HEK293 (cell line): ENCODE measurements around the gene NINL.

Experiments used
- BCL11A ChIP-seq: fragments of 450-650 bp; formaldehyde crosslinking; IDR thresholded peaks from 2 replicates; pipeline ENCODE4 v1.5.1; 2016; ENCODE audit warnings: low read depth, missing biosample characterization, missing genetic modification characterization
- EGR2 ChIP-seq: fragments of 450-650 bp; formaldehyde crosslinking; IDR thresholded peaks from 2 replicates; pipeline ENCODE4 v1.5.1; 2016; ENCODE audit warnings: low read depth, missing biosample characterization, missing genetic modification characterization
- ZBTB21 ChIP-seq: fragments of 450-650 bp; formaldehyde crosslinking; IDR thresholded peaks from 2 replicates; pipeline ENCODE4 v1.5.1; 2017; ENCODE audit warnings: missing biosample characterization, missing genetic modification characterization
- ZNF132 ChIP-seq: fragments of 450-650 bp; formaldehyde crosslinking; IDR thresholded peaks from 2 replicates; pipeline ENCODE4 v1.5.1; 2017; ENCODE audit warnings: missing biosample characterization, missing genetic modification characterization, borderline replicate concordance
- ZNF830 ChIP-seq: fragments of 450-650 bp; IDR thresholded peaks from 2 replicates; pipeline ENCODE4 v1.5.0; 2018; ENCODE audit warnings: missing biosample characterization, missing genetic modification characterization, low read depth, mild to moderate bottlenecking, moderate library complexity
- ZSCAN23 ChIP-seq: fragments of 450-650 bp; formaldehyde crosslinking; IDR thresholded peaks from 2 replicates; pipeline ENCODE4 v1.5.1; 2016; ENCODE audit warnings: missing biosample characterization, missing genetic modification characterization
- TF ChIP-seq, protein P1 (sequence below): fragments of 450-650 bp; formaldehyde crosslinking; IDR thresholded peaks from 2 replicates; pipeline ENCODE4 v1.5.1; 2016; ENCODE audit warnings: missing biosample characterization, missing genetic modification characterization

GRCh38 chr20:25570148-25570530, 15.2 kb downstream of the NINL start:
- TF ChIP-seq EGR2 (tag by site-specific recombination) (peak; percentile 72), ZNF132 (tag by site-specific recombination) (no peak), BCL11A (no peak), ZBTB21 (tag by site-specific recombination) (no peak), ZSCAN23 (tag by site-specific recombination) (no peak), ZNF830 (tag by site-specific recombination) (no peak)
- TF ChIP-seq, protein P1, sequence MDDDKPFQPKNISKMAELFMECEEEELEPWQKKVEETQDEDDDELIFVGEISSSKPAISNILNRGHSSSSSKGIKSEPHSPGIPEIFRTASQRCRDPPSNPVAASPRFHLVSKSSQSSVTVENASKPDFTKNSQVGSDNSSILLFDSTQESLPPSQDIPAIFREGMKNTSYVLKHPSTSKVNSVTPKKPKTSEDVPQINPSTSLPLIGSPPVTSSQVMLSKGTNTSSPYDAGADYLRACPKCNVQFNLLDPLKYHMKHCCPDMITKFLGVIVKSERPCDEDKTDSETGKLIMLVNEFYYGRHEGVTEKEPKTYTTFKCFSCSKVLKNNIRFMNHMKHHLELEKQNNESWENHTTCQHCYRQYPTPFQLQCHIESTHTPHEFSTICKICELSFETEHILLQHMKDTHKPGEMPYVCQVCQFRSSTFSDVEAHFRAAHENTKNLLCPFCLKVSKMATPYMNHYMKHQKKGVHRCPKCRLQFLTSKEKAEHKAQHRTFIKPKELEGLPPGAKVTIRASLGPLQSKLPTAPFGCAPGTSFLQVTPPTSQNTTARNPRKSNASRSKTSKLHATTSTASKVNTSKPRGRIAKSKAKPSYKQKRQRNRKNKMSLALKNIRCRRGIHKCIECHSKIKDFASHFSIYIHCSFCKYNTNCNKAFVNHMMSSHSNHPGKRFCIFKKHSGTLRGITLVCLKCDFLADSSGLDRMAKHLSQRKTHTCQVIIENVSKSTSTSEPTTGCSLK (tag by site-specific recombination): no peak
